ENCODE results near the gene PEX14. TPM values are rescaled to one million over a fixed set of nuclear protein-coding genes. Genes with fewer than 3 reads are reported as not detected.

Gene PEX14
- polyA plus RNA-seq, 1 donor from 2014 or later: 13.5 TPM

GRCh38 chr1:10677491-10678391, 203.0 kb downstream of the PEX14 start:
- Histone ChIP-seq H3K27me3 (ENCODE audit: insufficient read depth, low read depth, low read length) (no peaks in the 10 kb centered on the region), H4K20me1 (ENCODE audit: insufficient read depth) (no peaks in the 10 kb centered on the region), H2AFZ (ENCODE audit: low read depth, low read length) (no peak overlapping the region), H3K4me3 (ENCODE audit: low read length) (no peak overlapping the region), H3K36me3 (ENCODE audit: insufficient read depth, low read length) (no peaks in the 10 kb centered on the region), H3F3A (ENCODE audit: insufficient read depth, low read length, poor library complexity, severe bottlenecking) (no peaks in the 10 kb centered on the region), H3K27ac (ENCODE audit: low read length) (no peak overlapping the region), H3K4me2 (ENCODE audit: low read length) (no peak overlapping the region), H3K9ac (ENCODE audit: low read length) (no peak overlapping the region), H3K9me3 (ENCODE audit: low read length) (no peaks in the 10 kb centered on the region), H3K9me2 (ENCODE audit: insufficient read depth, low read length) (no peaks in the 10 kb centered on the region), H3K79me2 (replicated peaks; ENCODE audit: insufficient read depth, low read length) (no peaks in the 10 kb centered on the region)
- TF ChIP-seq POLR2AphosphoS5 (IDR thresholded peaks at IDR 0.05): no peak
- TF ChIP-seq TAF1 (IDR thresholded peaks at IDR 0.05; ENCODE audit: low read depth): no peak
- no peak for TF ChIP-seq RAD21 (conservative IDR thresholded peaks at IDR 0.05)
- TF ChIP-seq EP300 (conservative IDR thresholded peaks at IDR 0.05; ENCODE audit: poor library complexity, severe bottlenecking): no peak
- no peak for TF ChIP-seq REST (IDR thresholded peaks at IDR 0.05; ENCODE audit: borderline replicate concordance)
- TF ChIP-seq SMC3 (conservative IDR thresholded peaks at IDR 0.05; ENCODE audit: poor library complexity): no peak
- TF ChIP-seq EZH2 (IDR thresholded peaks at IDR 0.05; ENCODE audit: borderline replicate concordance, insufficient read depth, low read length, poor library complexity, severe bottlenecking): no peak
- no peak for TF ChIP-seq CTCF (IDR thresholded peaks at IDR 0.05; ENCODE audit: poor library complexity, severe bottlenecking)
- TF ChIP-seq MXI1 (conservative IDR thresholded peaks at IDR 0.05; ENCODE audit: poor library complexity, severe bottlenecking): no peak

GRCh38 chr1:10678402-10678801, 203.7 kb downstream of the PEX14 start:
- H2AFZ ChIP-seq (ENCODE audit: low read depth, low read length): no peak overlapping the region
- H3K79me2 ChIP-seq (replicated peaks; ENCODE audit: insufficient read depth, low read length): no peaks in the 10 kb centered on the region
- H3K36me3 ChIP-seq (ENCODE audit: insufficient read depth, low read length): no peaks in the 10 kb centered on the region
- no peak for TF ChIP-seq REST (IDR thresholded peaks at IDR 0.05; ENCODE audit: borderline replicate concordance)
- no peak for TF ChIP-seq POLR2AphosphoS5 (IDR thresholded peaks at IDR 0.05)
- TF ChIP-seq EP300 (conservative IDR thresholded peaks at IDR 0.05; ENCODE audit: poor library complexity, severe bottlenecking): no peak
- H3K9me2 ChIP-seq (ENCODE audit: insufficient read depth, low read length): no peaks in the 10 kb centered on the region
- H3K4me3 ChIP-seq (ENCODE audit: low read length): no peak overlapping the region
- no peak overlapping the region for H3K9ac ChIP-seq (ENCODE audit: low read length)
- H3K9me3 ChIP-seq (ENCODE audit: low read length): no peaks in the 10 kb centered on the region
- no peaks in the 10 kb centered on the region for H3F3A ChIP-seq (ENCODE audit: insufficient read depth, low read length, poor library complexity, severe bottlenecking)
- H3K4me2 ChIP-seq (ENCODE audit: low read length): no peak overlapping the region
- no peaks in the 10 kb centered on the region for H3K27me3 ChIP-seq (ENCODE audit: insufficient read depth, low read depth, low read length)
- no peak overlapping the region for H3K27ac ChIP-seq (ENCODE audit: low read length)
- no peaks in the 10 kb centered on the region for H4K20me1 ChIP-seq (ENCODE audit: insufficient read depth)
